Measurements from ENCODE around the gene FAM200C. TPM values are rescaled to one million over a fixed set of nuclear protein-coding genes. Genes with fewer than 3 reads are reported as not detected.

Gene FAM200C
- total and polyA plus RNA-seq, 2 of the 13 experiments (the other 11 are each of a cell fraction or from before 2014, with no cell fraction given), result 3.2 to 4.7 TPM

DNA sequence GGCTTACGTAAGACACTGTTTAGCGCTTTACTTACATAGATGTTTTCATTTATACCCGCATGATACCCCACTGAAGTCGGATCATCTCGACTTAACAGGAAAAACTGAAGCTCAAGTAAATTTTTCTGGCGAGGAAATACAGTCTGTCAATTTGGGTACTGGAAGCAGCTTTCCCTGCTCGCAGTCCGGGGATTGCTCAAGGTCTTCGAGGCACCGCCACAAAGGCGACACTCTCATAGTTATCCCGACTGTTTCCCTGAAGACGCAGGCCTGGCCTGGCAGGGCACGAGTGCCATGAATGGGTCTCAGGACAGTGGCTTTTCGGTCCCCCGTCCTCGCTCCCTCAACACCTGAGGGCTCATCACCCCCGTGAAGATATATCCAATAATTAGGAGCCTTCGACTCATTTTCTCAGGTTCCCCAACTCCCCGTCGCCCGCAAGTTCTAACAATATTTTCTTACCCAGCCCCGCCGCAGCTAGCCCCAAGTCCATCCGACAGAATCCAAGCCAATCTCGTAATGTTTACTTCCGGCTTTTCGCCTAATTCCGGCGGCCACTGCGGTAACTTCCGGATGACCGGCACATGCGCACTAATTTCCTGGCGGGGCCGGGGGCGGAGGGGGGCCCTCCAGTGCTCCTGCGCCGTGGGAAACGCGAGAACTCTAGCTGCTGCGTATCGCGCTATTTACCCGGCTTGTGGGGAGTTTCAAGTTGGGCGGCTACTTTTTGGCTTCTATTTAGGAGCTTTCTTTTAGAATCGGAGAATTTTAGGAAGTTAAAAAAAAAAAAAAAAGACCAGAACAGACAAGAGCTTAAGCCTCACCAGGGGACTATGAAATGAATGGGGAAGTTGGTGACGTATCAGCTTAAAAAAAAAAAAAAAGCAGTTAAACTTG is 19.0 kb upstream of the FAM200C start, which contains the start of gene SLU7 (continued):
- TF ChIP-seq, protein P1, sequence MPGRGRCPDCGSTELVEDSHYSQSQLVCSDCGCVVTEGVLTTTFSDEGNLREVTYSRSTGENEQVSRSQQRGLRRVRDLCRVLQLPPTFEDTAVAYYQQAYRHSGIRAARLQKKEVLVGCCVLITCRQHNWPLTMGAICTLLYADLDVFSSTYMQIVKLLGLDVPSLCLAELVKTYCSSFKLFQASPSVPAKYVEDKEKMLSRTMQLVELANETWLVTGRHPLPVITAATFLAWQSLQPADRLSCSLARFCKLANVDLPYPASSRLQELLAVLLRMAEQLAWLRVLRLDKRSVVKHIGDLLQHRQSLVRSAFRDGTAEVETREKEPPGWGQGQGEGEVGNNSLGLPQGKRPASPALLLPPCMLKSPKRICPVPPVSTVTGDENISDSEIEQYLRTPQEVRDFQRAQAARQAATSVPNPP (CRISPR knock-in tag; IDR thresholded peaks at IDR 0.05), result no peak
- TF ChIP-seq, protein P2, sequence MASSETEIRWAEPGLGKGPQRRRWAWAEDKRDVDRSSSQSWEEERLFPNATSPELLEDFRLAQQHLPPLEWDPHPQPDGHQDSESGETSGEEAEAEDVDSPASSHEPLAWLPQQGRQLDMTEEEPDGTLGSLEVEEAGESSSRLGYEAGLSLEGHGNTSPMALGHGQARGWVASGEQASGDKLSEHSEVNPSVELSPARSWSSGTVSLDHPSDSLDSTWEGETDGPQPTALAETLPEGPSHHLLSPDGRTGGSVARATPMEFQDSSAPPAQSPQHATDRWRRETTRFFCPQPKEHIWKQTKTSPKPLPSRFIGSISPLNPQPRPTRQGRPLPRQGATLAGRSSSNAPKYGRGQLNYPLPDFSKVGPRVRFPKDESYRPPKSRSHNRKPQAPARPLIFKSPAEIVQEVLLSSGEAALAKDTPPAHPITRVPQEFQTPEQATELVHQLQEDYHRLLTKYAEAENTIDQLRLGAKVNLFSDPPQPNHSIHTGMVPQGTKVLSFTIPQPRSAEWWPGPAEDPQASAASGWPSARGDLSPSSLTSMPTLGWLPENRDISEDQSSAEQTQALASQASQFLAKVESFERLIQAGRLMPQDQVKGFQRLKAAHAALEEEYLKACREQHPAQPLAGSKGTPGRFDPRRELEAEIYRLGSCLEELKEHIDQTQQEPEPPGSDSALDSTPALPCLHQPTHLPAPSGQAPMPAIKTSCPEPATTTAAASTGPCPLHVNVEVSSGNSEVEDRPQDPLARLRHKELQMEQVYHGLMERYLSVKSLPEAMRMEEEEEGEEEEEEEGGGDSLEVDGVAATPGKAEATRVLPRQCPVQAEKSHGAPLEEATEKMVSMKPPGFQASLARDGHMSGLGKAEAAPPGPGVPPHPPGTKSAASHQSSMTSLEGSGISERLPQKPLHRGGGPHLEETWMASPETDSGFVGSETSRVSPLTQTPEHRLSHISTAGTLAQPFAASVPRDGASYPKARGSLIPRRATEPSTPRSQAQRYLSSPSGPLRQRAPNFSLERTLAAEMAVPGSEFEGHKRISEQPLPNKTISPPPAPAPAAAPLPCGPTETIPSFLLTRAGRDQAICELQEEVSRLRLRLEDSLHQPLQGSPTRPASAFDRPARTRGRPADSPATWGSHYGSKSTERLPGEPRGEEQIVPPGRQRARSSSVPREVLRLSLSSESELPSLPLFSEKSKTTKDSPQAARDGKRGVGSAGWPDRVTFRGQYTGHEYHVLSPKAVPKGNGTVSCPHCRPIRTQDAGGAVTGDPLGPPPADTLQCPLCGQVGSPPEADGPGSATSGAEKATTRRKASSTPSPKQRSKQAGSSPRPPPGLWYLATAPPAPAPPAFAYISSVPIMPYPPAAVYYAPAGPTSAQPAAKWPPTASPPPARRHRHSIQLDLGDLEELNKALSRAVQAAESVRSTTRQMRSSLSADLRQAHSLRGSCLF (CRISPR knock-in tag; IDR thresholded peaks at IDR 0.05; ENCODE audit: borderline replicate concordance), result no peak
- TF ChIP-seq SMC3 (IDR thresholded peaks at IDR 0.05; ENCODE audit: low read length) (no peak), ZNF317 (CRISPR knock-in tag; IDR thresholded peaks at IDR 0.05) (no peak), EHMT2 (IDR thresholded peaks at IDR 0.05; ENCODE audit: borderline replicate concordance, low read depth, low read length) (no peak), ZNF446 (CRISPR knock-in tag; IDR thresholded peaks at IDR 0.05) (no peak), SIX1 (CRISPR knock-in tag; IDR thresholded peaks at IDR 0.05; ENCODE audit: borderline replicate concordance) (0 out of 2 replicates have a peak, but pooled peaks have one; percentile 12), CC2D1A (CRISPR knock-in tag; IDR thresholded peaks at IDR 0.05) (no peak), ONECUT2 (CRISPR knock-in tag; IDR thresholded peaks at IDR 0.05) (no peak), BRCA1 (CRISPR knock-in tag; IDR thresholded peaks at IDR 0.05) (no peak), ZBTB42 (CRISPR knock-in tag; IDR thresholded peaks at IDR 0.05) (no peak), ZNF124 (CRISPR knock-in tag; IDR thresholded peaks at IDR 0.05) (no peak), NONO (IDR thresholded peaks at IDR 0.05) (no peak), NONO (CRISPR knock-in tag; conservative IDR thresholded peaks at IDR 0.05) (peak; percentile 29; the same call in 1 of the 2 replicates), KLF11 (CRISPR knock-in tag; IDR thresholded peaks at IDR 0.05) (no peak)
- TF ChIP-seq, protein P3, sequence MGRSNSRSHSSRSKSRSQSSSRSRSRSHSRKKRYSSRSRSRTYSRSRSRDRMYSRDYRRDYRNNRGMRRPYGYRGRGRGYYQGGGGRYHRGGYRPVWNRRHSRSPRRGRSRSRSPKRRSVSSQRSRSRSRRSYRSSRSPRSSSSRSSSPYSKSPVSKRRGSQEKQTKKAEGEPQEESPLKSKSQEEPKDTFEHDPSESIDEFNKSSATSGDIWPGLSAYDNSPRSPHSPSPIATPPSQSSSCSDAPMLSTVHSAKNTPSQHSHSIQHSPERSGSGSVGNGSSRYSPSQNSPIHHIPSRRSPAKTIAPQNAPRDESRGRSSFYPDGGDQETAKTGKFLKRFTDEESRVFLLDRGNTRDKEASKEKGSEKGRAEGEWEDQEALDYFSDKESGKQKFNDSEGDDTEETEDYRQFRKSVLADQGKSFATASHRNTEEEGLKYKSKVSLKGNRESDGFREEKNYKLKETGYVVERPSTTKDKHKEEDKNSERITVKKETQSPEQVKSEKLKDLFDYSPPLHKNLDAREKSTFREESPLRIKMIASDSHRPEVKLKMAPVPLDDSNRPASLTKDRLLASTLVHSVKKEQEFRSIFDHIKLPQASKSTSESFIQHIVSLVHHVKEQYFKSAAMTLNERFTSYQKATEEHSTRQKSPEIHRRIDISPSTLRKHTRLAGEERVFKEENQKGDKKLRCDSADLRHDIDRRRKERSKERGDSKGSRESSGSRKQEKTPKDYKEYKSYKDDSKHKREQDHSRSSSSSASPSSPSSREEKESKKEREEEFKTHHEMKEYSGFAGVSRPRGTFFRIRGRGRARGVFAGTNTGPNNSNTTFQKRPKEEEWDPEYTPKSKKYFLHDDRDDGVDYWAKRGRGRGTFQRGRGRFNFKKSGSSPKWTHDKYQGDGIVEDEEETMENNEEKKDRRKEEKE (IDR thresholded peaks at IDR 0.05), result no peak
- TF ChIP-seq, protein P4, sequence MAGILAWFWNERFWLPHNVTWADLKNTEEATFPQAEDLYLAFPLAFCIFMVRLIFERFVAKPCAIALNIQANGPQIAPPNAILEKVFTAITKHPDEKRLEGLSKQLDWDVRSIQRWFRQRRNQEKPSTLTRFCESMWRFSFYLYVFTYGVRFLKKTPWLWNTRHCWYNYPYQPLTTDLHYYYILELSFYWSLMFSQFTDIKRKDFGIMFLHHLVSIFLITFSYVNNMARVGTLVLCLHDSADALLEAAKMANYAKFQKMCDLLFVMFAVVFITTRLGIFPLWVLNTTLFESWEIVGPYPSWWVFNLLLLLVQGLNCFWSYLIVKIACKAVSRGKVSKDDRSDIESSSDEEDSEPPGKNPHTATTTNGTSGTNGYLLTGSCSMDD (CRISPR knock-in tag; IDR thresholded peaks at IDR 0.05), result no peak
- TF ChIP-seq, protein P5, sequence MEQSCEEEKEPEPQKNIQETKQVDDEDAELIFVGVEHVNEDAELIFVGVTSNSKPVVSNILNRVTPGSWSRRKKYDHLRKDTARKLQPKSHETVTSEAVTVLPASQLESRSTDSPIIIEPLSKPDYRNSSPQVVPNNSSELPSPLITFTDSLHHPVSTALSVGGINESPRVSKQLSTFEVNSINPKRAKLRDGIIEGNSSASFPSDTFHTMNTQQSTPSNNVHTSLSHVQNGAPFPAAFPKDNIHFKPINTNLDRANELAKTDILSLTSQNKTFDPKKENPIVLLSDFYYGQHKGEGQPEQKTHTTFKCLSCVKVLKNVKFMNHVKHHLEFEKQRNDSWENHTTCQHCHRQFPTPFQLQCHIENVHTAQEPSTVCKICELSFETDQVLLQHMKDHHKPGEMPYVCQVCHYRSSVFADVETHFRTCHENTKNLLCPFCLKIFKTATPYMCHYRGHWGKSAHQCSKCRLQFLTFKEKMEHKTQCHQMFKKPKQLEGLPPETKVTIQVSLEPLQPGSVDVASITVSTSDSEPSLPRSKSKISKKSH (CRISPR knock-in tag; IDR thresholded peaks at IDR 0.05; ENCODE audit: borderline replicate concordance), result no peak; the same call in 1 of the 2 replicates

Data from HepG2 (cell line).